WTC11 (cell line): ENCODE data around the gene TMEM140.

Source experiments
- ZNF138 ChIP-seq: sonication (generic); formaldehyde crosslinking; conservative IDR thresholded peaks from 2 replicates; pipeline ENCODE4 v1.8.1; 2022; ENCODE audit warnings: mild to moderate bottlenecking, moderate library complexity, missing genetic modification reagents
- ZNF317 ChIP-seq: sonication (generic); formaldehyde crosslinking; IDR thresholded peaks from 2 replicates; pipeline ENCODE4 v1.8.1; 2023; ENCODE audit warnings: low read depth, mild to moderate bottlenecking, moderate library complexity, missing genetic modification reagents, borderline replicate concordance
- TF ChIP-seq, protein P1 (sequence below): fragments of 200-600 bp; IDR thresholded peaks from 2 replicates; pipeline ENCODE4 v1.8.0; 2022; ENCODE audit warnings: antibody characterized with exemption

DNA sequence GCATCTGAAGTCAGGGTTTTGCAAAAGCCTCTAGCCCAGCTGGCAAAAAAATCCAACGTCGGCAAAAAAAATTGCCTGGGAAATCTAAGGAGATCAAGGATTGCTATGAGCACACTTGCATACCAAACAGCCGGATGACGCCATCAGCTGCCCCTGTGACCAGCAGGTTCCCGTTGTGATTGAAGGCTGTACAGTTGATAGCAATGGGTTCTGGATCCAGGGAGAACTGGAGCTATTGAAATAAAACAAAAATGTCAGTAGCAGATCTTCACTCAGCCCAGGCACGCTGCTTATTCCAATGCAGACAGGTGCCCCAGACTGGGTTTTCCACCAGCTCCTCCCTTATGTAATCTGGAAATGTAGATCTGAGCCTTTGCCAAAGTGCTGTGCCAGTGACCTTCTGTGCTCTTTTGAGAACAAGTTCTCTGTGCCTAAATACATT, 41.4 kb downstream of the TMEM140 start:
- TF ChIP-seq ZNF138, result no peak
- no peak for TF ChIP-seq ZNF317 (CRISPR knock-in tag)
- TF ChIP-seq, protein P1, sequence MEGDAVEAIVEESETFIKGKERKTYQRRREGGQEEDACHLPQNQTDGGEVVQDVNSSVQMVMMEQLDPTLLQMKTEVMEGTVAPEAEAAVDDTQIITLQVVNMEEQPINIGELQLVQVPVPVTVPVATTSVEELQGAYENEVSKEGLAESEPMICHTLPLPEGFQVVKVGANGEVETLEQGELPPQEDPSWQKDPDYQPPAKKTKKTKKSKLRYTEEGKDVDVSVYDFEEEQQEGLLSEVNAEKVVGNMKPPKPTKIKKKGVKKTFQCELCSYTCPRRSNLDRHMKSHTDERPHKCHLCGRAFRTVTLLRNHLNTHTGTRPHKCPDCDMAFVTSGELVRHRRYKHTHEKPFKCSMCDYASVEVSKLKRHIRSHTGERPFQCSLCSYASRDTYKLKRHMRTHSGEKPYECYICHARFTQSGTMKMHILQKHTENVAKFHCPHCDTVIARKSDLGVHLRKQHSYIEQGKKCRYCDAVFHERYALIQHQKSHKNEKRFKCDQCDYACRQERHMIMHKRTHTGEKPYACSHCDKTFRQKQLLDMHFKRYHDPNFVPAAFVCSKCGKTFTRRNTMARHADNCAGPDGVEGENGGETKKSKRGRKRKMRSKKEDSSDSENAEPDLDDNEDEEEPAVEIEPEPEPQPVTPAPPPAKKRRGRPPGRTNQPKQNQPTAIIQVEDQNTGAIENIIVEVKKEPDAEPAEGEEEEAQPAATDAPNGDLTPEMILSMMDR, result no peak
